22Rv1 (cell line): ENCODE data around the gene ARHGAP26.

Experiments used
- CTCF ChIP-seq: fragments of 450-650 bp; IDR thresholded peaks from 2 replicates; pipeline ENCODE4 v1.5.1; 2017; ENCODE audit warnings: mild to moderate bottlenecking
- ZFX ChIP-seq: fragments of 450-650 bp; IDR thresholded peaks from 2 replicates; pipeline ENCODE4 v1.6.1; 2017; ENCODE audit warnings: antibody characterized with exemption, borderline replicate concordance

GRCh38 chr5:143084407-143084806 is 314.2 kb downstream of the ARHGAP26 start:
- TF ChIP-seq CTCF, result no peak
- no peak for TF ChIP-seq ZFX
